GM18520 (cell line): Measurements from ENCODE around the gene FAM9C.

ENCODE experiments used
- ATAC-seq: cut with Tn5 transposase; IDR thresholded peaks from one replicate; pipeline ENCODE4 v1.9.1; 2021; ENCODE audit not compliant: unreplicated experiment

FAM9C gene

DNA sequence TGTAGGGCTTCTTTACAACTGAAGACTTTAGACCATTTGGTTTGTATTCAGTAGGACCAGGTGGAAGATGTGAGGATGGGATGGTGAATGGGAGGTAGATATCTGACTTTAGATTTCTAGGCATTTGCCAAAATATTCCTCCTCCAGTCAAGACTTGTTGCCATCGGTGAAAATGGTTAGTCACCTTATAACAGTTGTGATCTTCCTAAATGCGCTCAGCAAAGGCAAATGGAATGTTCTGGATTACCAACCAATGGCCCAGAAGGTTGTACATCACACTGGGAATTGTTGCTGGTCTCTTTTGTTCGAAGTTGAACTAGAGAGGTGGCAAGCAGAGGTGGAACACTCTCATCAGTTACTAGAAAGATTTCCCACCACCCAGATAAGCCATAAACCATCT lies 35.6 kb downstream of the FAM9C start:
- ATAC-seq: no peak

- peak; percentile 30 for ATAC-seq
Measured at GRCh38 chrX:13008189-13008533, 36.3 kb downstream of the FAM9C start.

GRCh38 chrX:13007519-13008188 lies 36.8 kb downstream of the FAM9C start:
- no peak for ATAC-seq

DNA sequence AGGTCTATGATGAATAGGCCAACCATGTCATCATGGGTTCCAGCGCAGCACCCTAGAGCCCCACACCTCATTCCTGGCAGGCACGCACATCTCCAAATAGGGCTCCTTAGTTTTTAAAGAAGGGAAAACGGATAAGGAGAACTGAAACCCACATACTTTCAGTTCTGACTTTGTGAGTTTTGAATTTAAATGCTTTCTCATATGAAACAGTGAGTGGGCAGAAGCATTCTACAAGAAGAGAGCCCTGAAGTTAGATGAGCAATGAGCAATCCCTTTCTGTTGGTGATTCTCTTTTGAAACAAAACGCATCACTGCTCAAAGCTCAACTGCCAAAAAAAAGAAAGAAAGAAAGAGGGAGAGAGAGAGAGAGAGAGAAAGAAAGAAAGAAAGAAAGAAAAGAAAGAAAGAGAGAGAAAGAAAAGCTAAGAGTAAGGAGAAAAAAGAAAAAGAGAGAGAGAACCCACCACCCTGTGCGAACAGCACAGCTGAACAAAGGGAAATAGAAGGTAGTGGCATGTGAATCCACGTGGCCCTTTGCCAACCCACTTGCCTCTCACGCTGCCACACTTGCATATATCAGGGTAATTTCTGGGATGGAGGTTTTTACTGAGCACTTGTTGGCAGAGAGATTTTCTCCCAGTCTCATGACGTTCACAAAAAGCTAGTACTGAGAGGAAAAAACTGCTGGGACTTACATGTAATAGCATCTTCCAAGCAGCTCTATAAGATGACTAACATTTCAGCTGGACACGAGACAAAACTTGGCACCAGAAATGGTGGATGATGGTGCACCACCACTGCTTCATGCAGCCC lies 38.6 kb downstream of the FAM9C start:
- ATAC-seq: peak; percentile 45

- no peak for ATAC-seq
Measured at GRCh38 chrX:13001961-13002671, 42.3 kb downstream of the FAM9C start.

- ATAC-seq: no peak
Measured at GRCh38 chrX:13001097-13001496, 43.3 kb downstream of the FAM9C start.

GRCh38 chrX:13000301-13000811 lies 44.1 kb downstream of the FAM9C start:
- ATAC-seq: no peak

DNA sequence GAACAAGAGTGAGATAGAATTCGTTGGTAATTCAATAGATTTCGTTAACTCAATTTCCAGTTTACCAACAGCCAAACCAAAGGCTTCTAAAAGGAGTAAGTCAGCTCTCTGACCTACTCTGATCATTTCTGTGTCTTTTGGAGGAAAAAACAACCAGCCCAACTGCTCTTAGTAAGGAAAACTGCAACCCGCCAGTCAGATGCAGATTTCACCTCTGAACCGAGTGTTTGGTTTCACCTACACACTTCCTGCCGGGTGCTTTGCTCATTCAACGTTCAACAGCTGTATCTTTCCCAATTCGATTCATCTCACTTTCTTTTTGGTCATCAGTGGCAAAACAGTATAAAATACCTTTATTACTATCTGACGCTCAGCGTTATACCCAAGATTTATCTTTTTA lies 45.0 kb downstream of the FAM9C start:
- ATAC-seq: peak; percentile 33

DNA sequence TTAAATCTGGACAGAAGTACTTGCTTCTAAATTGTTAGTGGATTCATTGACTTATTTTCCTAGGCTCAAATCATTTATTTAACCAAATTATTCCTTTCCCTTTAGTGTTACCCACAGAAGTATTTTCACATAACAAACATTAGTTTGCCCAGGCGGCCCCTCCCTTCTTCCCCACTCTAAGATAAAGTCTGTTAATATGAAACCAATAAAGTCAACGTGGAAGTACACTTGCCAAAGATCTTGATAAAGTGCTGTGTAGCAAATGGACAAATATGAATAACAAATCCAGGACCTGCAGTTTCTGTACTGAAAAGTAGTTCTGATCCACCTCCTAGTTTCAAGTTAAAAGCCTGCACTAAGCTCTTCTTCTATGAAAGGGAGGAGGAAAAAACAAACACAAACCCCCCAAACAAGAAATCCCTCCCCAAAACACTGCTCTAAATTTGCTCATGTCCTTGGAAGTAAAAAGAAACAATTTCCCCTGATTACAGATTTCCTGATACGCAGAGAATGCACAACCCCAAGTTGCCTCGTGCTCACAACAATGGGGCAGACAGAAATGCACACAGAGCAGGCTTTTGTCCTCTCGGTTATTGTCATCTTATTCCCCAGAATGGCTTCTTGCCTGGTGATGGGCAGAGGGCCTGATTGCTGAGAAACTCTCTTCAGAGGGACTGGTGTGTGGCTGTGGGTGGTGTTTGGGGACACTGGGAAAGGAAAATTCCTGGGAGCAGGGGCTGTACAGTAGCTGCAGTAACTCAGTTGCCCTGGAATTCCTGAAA lies 46.3 kb downstream of the FAM9C start:
- ATAC-seq: no peak

DNA sequence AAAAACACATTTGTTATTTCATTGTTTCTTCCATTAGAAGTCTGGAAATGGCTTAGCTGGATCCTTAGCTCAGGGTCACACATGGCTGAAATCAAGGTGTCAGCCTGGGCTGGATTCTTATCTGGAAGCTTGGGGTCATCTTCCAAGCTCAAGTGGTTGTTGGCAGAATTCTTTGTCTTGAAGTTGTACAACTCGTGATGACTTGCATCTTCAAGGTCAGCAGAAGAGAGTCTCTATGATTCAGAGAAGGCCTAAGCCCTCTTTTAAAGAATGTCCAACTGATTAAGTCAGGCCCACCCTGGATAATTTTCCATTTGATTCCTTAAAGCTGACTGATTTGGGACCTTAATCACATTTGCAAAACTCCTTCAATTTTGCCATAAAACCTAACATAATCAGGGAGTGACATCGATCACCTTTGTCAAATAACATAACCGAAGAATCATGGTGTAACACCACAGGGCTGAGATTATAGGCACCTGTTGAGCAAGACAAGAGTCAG lies 47.4 kb downstream of the FAM9C start:
- no peak for ATAC-seq

DNA sequence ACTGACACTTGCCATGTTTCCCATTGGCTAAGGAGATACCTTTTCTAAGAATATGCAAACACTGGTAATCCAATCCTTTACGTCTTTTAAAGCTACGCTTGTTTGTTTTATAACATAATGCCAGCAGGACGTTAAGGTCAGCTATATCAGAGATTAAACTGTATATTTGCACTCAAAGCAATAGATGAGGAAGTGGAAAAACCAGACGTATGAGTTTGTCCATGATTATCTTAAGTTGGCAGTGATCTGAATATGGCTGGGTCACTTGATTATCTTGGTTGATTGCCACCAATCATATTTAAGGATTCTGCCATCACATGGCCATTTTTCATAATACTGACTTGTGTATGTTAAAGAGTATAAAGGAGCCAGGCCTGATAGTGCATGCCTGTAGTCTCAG lies 50.1 kb downstream of the FAM9C start:
- no peak for ATAC-seq

- ATAC-seq: no peak
Measured at GRCh38 chrX:12993826-12994225, 50.6 kb downstream of the FAM9C start.

- ATAC-seq: no peak
Measured at GRCh38 chrX:12992544-12993118, 51.8 kb downstream of the FAM9C start.

DNA sequence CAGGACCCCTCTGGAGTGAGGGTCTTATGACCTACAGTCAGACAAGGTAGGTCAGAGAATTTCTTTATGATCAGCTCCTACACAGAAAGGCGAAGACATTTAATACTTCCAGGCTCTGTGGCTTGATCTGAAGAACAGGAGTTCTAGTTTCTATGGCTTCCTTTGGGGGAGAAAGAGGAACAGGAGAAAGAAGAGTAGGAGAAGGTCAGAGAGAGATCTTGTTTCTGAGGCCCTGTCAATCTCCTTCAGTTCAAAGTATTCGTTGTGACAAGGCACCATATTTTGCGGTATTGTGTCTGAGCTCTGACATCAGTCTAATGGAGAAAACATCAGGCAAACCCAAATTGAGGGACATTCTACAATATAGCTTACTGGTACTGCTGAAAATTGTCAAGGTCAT lies 52.8 kb downstream of the FAM9C start:
- ATAC-seq: no peak

GRCh38 chrX:12989461-12989860 lies 55.0 kb downstream of the FAM9C start:
- no peak for ATAC-seq

DNA sequence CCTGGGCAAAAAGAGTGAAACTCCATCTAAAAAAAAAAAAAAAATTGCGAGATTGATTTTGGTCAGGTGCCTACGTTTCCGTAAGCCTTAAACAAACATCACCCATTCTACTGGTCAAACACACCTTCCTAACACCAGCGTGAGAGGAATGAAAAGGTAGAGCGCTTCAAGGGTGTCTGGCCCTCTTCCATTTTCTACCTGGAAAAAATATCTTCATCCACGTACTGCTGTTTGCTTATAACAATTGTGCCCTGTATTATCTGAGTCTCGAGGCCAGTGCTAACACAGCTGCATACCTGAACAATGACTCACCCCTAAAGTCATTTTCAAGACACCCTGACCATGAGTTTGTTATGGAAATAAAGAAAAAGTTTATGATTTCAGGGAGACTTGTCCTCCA lies 55.6 kb downstream of the FAM9C start:
- ATAC-seq: no peak

DNA sequence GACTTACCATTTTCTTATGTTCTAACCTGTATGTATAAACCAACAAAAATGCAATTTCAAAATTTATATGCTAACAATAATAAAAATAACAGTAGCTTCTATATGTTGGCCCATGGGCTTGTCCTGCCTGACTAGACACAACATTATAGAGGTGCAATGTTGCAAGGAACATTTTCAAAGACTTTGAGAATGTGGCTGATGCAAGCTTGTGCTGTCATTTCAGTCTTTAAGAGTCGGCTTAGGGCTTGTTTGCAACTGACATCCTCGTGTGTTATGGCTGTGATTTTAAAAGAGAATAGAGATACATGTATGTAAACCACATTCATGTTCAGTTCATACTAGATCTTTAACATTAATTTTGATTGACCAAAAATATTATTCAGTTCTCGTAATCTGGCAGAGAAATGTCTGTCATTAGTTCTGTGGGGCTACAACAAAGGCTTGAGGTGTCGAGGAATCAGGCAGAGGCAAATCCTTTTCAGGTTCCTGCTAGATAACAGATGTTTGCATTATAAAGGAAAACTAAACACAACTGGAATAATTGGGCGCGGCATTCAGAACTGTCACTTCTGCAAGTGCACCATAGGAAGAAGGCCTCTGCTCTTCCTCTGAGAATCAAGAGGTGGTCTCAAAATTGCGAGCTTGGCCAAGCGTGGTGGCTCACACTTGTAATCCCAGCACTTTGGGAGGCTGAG lies 56.4 kb downstream of the FAM9C start:
- no peak for ATAC-seq

DNA sequence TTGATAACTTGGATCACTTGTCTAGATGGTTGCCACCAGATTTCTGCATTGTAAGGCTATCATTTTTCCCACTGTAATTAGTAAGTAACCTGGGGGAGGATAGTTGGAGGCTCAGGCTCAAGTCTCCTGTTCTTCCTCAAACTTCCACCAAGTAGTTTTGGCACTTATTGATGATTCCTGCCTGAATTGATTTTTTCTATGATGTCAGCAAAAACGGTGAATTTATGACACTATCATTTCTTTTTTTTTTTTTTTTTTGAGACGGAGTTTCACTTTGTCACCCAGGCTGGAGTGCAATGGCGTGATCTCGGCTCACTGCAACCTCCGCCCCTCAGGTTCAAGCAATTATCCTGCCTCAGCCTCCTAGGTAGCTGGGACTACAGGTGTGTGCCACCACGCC lies 57.1 kb downstream of the FAM9C start:
- ATAC-seq: no peak

DNA sequence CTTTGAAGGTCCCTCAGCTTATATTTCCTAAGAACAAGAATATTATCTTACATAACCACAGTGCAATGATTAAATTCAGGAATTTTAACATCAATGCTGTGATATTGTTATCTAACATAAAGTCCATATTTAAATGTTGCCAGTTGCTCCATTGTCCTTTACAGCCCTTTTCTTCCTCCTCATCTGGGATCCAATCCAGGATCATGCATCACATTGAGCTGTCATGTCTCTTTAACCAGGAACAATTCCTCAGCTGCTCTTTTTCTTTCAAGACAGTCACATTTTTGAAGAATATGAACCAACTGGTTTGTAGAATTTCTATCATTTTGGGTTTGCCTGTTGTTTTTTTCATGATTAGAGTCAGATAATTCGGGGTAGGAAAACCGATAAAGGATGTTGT lies 57.5 kb downstream of the FAM9C start:
- no peak for ATAC-seq
